ENCODE data around the gene CARNS1. TPM values are rescaled to one million over a fixed set of nuclear protein-coding genes. Genes with fewer than 3 reads are reported as not detected.

The CARNS1 gene
- total and polyA plus RNA-seq, 9 of the 15 experiments (the other 6 are each of a cell fraction or from before 2014, with no cell fraction given): 0.01 to 0.18 (median 0.06) TPM; not detected in 3

GRCh38 chr11:67420147-67420645 lies 4.7 kb downstream of the CARNS1 start:
- intact Hi-C loops (cut with micrococcal nuclease): loop anchor here (5.0 kb wide), 1 partner anchor 47 kb away; the partner anchor contains the start of gene TMEM134
- 36% methylated on average over 14 of the region's 15 CpGs for WGBS (ENCODE audit: insufficient coverage, low coverage, missing lambda C conversion rate)
- ChIA-PET POLR2A (interaction anchor here (0.6 to 2.1 kb wide), 8 partner anchors 8 to 782 kb away, joined by 3 to 10 read pairs (median 4); partner anchors contain the start of genes PPP1CA, PTPRCAP and RPS6KB2), CTCF (ENCODE audit: low intra/inter-chr PET ratio) (no interaction called here)
- FAIRE-seq (peak; percentile 11), ATAC-seq (no peak; the same call in 2 of the 3 replicates), DNase-seq (ENCODE audit: extremely low read depth in 1 of 4, low spot score in 3 of 4) (peak in 1 of 4 experiments; percentile 33)
- peak overlapping the region; percentile 94 for H3K27ac ChIP-seq (ENCODE audit: extremely low read depth, low read depth, low read length)
- H3K79me2 ChIP-seq (ENCODE audit: control insufficient read depth, insufficient read depth, low read length): peaks cover 8% of the 10 kb centered on the region; the same call in 1 of the 3 replicates
- in situ Hi-C loops (cut with MboI): no loop called here
- peak overlapping the region; percentile 84 for H3K4me2 ChIP-seq (ENCODE audit: insufficient read depth, low read length)
- H3K4me3 ChIP-seq: peak overlapping the region; percentile 62
- H3K9ac ChIP-seq (ENCODE audit: insufficient read depth in 1 of 2, low read depth in 2 of 2, low read length in 2 of 2): peak overlapping the region; percentile 73 to 96
- no peaks in the 10 kb centered on the region for H3K9me1 ChIP-seq (ENCODE audit: control insufficient read depth, insufficient read depth, low read length)
- no peaks in the 10 kb centered on the region for H3K36me3 ChIP-seq (ENCODE audit: control insufficient read depth, insufficient read depth, low read length)
- no peaks in the 10 kb centered on the region for H3K9me3 ChIP-seq (replicated peaks; ENCODE audit: control insufficient read depth, insufficient read depth, low read depth, low read length)
- no TSS peak for BruUV-seq (replicated peaks)
- no peaks in the 10 kb centered on the region for H4K20me1 ChIP-seq (replicated peaks; ENCODE audit: control insufficient read depth, insufficient read depth, low read length)
- no peaks in the 10 kb centered on the region for H3K27me3 ChIP-seq (ENCODE audit: control insufficient read depth in 2 of 2, insufficient read depth in 2 of 2, low read length in 2 of 2)
- peak overlapping the region; percentile 78 for H2AFZ ChIP-seq (ENCODE audit: low read depth, low read length)
- TF ChIP-seq ZBTB7A (IDR thresholded peaks at IDR 0.05; ENCODE audit: borderline replicate concordance, control insufficient read depth, low read depth, low read length) (peak; percentile 51; the same call in 1 of the 2 replicates), TBL1XR1 (IDR thresholded peaks at IDR 0.05; ENCODE audit: low read length in 2 of 2) (no peak), ZNF586 (CRISPR knock-in tag; conservative IDR thresholded peaks at IDR 0.05) (no peak), U2AF1 (optimal IDR thresholded peaks at IDR 0.05; ENCODE audit: low read depth, low read length) (no peak), KDM5B (IDR thresholded peaks at IDR 0.05; ENCODE audit: insufficient replicate concordance, low read depth, low read length) (peak; percentile 15), ELF2 (CRISPR knock-in tag; IDR thresholded peaks at IDR 0.05) (no peak), ZNF740 (CRISPR knock-in tag; IDR thresholded peaks at IDR 0.05) (peak; percentile 74; the same call in 1 of the 2 replicates), ZNF740 (tag; IDR thresholded peaks at IDR 0.05) (no peak), CHD4 (IDR thresholded peaks at IDR 0.05; ENCODE audit: insufficient read depth, insufficient replicate concordance, low read depth, low read length, poor library complexity, severe bottlenecking) (no peak), KAT8 (IDR thresholded peaks at IDR 0.05; ENCODE audit: low read depth) (no peak), POLR2AphosphoS5 (IDR thresholded peaks at IDR 0.05; ENCODE audit: control insufficient read depth, insufficient read depth, low read depth, low read length) (0 out of 2 replicates have a peak, but pooled peaks have one; percentile 6), DPF2 (IDR thresholded peaks at IDR 0.05) (peak; percentile 21; the same call in 1 of the 2 replicates), EGR1 (conservative IDR thresholded peaks at IDR 0.05) (peak; percentile 69), PURB (CRISPR knock-in tag; IDR thresholded peaks at IDR 0.05; ENCODE audit: low read depth) (no peak)
- TF ChIP-seq, protein P1, sequence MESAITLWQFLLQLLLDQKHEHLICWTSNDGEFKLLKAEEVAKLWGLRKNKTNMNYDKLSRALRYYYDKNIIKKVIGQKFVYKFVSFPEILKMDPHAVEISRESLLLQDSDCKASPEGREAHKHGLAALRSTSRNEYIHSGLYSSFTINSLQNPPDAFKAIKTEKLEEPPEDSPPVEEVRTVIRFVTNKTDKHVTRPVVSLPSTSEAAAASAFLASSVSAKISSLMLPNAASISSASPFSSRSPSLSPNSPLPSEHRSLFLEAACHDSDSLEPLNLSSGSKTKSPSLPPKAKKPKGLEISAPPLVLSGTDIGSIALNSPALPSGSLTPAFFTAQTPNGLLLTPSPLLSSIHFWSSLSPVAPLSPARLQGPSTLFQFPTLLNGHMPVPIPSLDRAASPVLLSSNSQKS (CRISPR knock-in tag; IDR thresholded peaks at IDR 0.05): no peak
- TF ChIP-seq, protein P2, sequence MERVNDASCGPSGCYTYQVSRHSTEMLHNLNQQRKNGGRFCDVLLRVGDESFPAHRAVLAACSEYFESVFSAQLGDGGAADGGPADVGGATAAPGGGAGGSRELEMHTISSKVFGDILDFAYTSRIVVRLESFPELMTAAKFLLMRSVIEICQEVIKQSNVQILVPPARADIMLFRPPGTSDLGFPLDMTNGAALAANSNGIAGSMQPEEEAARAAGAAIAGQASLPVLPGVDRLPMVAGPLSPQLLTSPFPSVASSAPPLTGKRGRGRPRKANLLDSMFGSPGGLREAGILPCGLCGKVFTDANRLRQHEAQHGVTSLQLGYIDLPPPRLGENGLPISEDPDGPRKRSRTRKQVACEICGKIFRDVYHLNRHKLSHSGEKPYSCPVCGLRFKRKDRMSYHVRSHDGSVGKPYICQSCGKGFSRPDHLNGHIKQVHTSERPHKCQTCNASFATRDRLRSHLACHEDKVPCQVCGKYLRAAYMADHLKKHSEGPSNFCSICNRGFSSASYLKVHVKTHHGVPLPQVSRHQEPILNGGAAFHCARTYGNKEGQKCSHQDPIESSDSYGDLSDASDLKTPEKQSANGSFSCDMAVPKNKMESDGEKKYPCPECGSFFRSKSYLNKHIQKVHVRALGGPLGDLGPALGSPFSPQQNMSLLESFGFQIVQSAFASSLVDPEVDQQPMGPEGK (CRISPR knock-in tag; IDR thresholded peaks at IDR 0.05; ENCODE audit: borderline replicate concordance): no peak
- H3K4me1 ChIP-seq (replicated peaks in 1 of 2; ENCODE audit: control insufficient read depth in 2 of 2, insufficient read depth in 2 of 2, low read length in 2 of 2): peaks cover 6 to 72% of the 10 kb centered on the region in 2 experiments

All from K562 (cell line).